PC-3 (cell line): ENCODE results near the gene ZER1. TPM values are rescaled to one million over a fixed set of nuclear protein-coding genes. Genes with fewer than 3 reads are reported as not detected.

Source experiments
- ATAC-seq: fragments of 200-7000 bp; cut with Tn5 transposase; 2 replicates; pipeline ENCODE4 v1.9.1; 2020; ENCODE audit warnings: mild to moderate bottlenecking, moderate library complexity
- Bru-seq: library from RNA; stranded (reverse); fragments of 400-500 nt; gene quantifications from one replicate; lab custom pipeline; 2021; lab: Mats Ljungman, UMichigan
- BruChase-seq, 2 experiments: library from RNA; stranded (reverse); fragments of 400-500 nt; gene quantifications; one replicate each; lab custom pipeline; 2021; lab: Mats Ljungman, UMichigan
- BruUV-seq: library from RNA; stranded (reverse); fragments of 400-500 nt; replicated peaks from 2 replicates; lab custom pipeline; 2021; lab: Mats Ljungman, UMichigan
- CTCF ChIA-PET: fragments of 300-600 bp; sonication (Branson Sonifier 250); formaldehyde crosslinking; loops from one replicate; lab custom pipeline; 2022; ENCODE audit warnings: antibody characterized with exemption; lab: Charles Lee
- POLR2A ChIA-PET: fragments of 300-600 bp; sonication (Branson Sonifier 250); formaldehyde crosslinking; loops from one replicate; lab custom pipeline; 2022; ENCODE audit warnings: antibody characterized with exemption; ENCODE audit not compliant: unreplicated experiment; lab: Charles Lee
- DNase-seq: peaks from one replicate; pipeline ENCODE4 v3.0.0-alpha.2; 2015
- H2AFZ ChIP-seq: fragments of 300-600 bp; sonication (generic); 2 replicates; pipeline ENCODE4 v1.6.0; 2016; ENCODE audit warnings: antibody characterized with exemption, low read length
- H3F3A ChIP-seq: fragments of 300-600 bp; sonication (generic); one replicate; pipeline ENCODE4 v1.6.0; 2017; ENCODE audit warnings: antibody characterized with exemption, low read length, control low read depth, mild to moderate bottlenecking; ENCODE audit not compliant: unreplicated experiment
- H3K27ac ChIP-seq: fragments of 300-600 bp; sonication (generic); 2 replicates; pipeline ENCODE4 v1.5.1; 2016; ENCODE audit warnings: mild to moderate bottlenecking, low read length
- H3K27me3 ChIP-seq: fragments of 300-600 bp; sonication (generic); 2 replicates; pipeline ENCODE4 v1.6.1; 2016; ENCODE audit warnings: low read length, mixed read lengths
- H3K36me3 ChIP-seq: fragments of 300-600 bp; sonication (generic); 2 replicates; pipeline ENCODE4 v1.6.1; 2016; ENCODE audit warnings: low read depth, mixed run types, low read length, mixed read lengths
- H3K4me1 ChIP-seq: fragments of 300-600 bp; sonication (generic); 2 replicates; pipeline ENCODE4 v1.5.1; 2016; ENCODE audit warnings: low read length; ENCODE audit not compliant: insufficient read depth
- H3K4me2 ChIP-seq: fragments of 300-600 bp; sonication (generic); 2 replicates; pipeline ENCODE4 v1.6.0; 2016; ENCODE audit warnings: low read length
- H3K4me3 ChIP-seq: fragments of 300-600 bp; sonication (generic); 2 replicates; pipeline ENCODE4 v1.5.1; 2016; ENCODE audit warnings: mild to moderate bottlenecking, low read length, mixed read lengths
- H3K79me2 ChIP-seq: fragments of 300-600 bp; sonication (generic); 2 replicates; pipeline ENCODE4 v1.6.1; 2017; ENCODE audit warnings: low read length, mixed read lengths
- H3K9ac ChIP-seq: fragments of 300-600 bp; sonication (generic); 2 replicates; pipeline ENCODE4 v1.6.0; 2016; ENCODE audit warnings: mild to moderate bottlenecking, low read length
- H3K9me2 ChIP-seq: fragments of 300-600 bp; sonication (generic); replicated peaks from 2 replicates; pipeline ENCODE4 v1.6.1; 2016; ENCODE audit warnings: mixed run types, low read length, mixed read lengths
- H3K9me3 ChIP-seq: fragments of 300-600 bp; sonication (generic); 2 replicates; pipeline ENCODE4 v1.6.1; 2016; ENCODE audit warnings: low read length, mixed read lengths
- H4K20me1 ChIP-seq: fragments of 300-600 bp; sonication (generic); 2 replicates; pipeline ENCODE4 v1.6.1; 2016; ENCODE audit warnings: low read length, mixed read lengths
- CTCF ChIP-seq: fragments of 300-600 bp; sonication (generic); conservative IDR thresholded peaks from 2 replicates; pipeline ENCODE4 v1.5.1; 2017; ENCODE audit warnings: antibody characterized with exemption, low read depth, mild to moderate bottlenecking, low read length
- EZH2 ChIP-seq: fragments of 300-600 bp; sonication (generic); IDR thresholded peaks from one replicate; pipeline ENCODE4 v1.6.1; 2017; ENCODE audit warnings: antibody characterized with exemption, mild to moderate bottlenecking, low read length; ENCODE audit not compliant: unreplicated experiment
- EZH2phosphoT487 ChIP-seq: fragments of 300-600 bp; sonication (generic); IDR thresholded peaks from 2 replicates; pipeline ENCODE4 v1.6.1; 2018; ENCODE audit warnings: mild to moderate bottlenecking, antibody characterized with exemption, low read length, borderline replicate concordance
- intact Hi-C: fragments of 100-400 bp; cut with micrococcal nuclease; formaldehyde crosslinking; loops from 2 replicates; pipeline ENCODE4 v1.9.0; 2023
- long read RNA-seq: library from polyadenylated mRNA; unstranded; transcript quantifications from one replicate; pipeline ENCODE4 v2.0.0, GENCODE V29; 2021; ENCODE audit not compliant: unreplicated experiment
- total RNA-seq: library from RNA; depleted of rRNA; stranded (reverse); fragments of >200 nt; gene quantifications from 2 replicates; pipeline ENCODE4 v1.2.3, GENCODE V29; 2014; rRNA removed

Gene ZER1
- total RNA-seq (14.8 and 20.6 TPM in 2 replicates), Bru-seq, nascent RNA (percentile 56 among the genes with signal in this experiment), BruChase-seq, experiment 1, labeled RNA remaining after a 6-hour chase (percentile 65 among the genes with signal in this experiment), BruChase-seq, experiment 2, labeled RNA remaining after a 2-hour chase (percentile 59 among the genes with signal in this experiment)
- long read RNA-seq, full-length matches to known transcripts: 33 of 95 reads
- long read RNA-seq, partial matches to known transcripts: 19 of 95 reads
- long read RNA-seq, other reads (novel, unspliced or antisense): 43 of 95 reads

GRCh38 chr9:128771745-128772519 is at the start of gene ZER1:
Gene ZER1 (minus strand): TSS chr9:128771927. CDS start chr9:128755565, 16,362 bp downstream.
- ChIA-PET CTCF (no interaction called here), POLR2A (interaction anchor here (0.7 kb wide), 1 partner anchor 48 kb away, joined by 3 read pairs; no protein-coding TSS in a partner anchor)
- peak; percentile 92 for ATAC-seq
- intact Hi-C loops: no loop called here
- no peaks in the 10 kb centered on the region for H3K9me3 ChIP-seq
- peak within 1 kb of the TSS; percentile 62 for H3K27ac ChIP-seq
- TF ChIP-seq CTCF (no peak), EZH2phosphoT487 (no peak), EZH2 (no peak)
- H3K36me3 ChIP-seq: no peaks in the 10 kb centered on the region
- H4K20me1 ChIP-seq: no peaks in the 10 kb centered on the region
- peaks cover 13% of the 10 kb centered on the region for H3K79me2 ChIP-seq
- H3K9ac ChIP-seq: peak within 1 kb of the TSS; percentile 71
- H3K27me3 ChIP-seq: no peaks in the 10 kb centered on the region
- H3F3A ChIP-seq: no peaks in the 10 kb centered on the region
- peak within 1 kb of the TSS; percentile 87 for H3K4me3 ChIP-seq
- H3K4me1 ChIP-seq: peaks cover 5% of the 10 kb centered on the region; the same call in 1 of the 2 replicates
- peak within 1 kb of the TSS; percentile 96 for H3K4me2 ChIP-seq
- peak; percentile 86 for DNase-seq
- BruUV-seq: TSS peak; percentile 96
- peak within 1 kb of the TSS; percentile 90 for H2AFZ ChIP-seq
- no peaks in the 10 kb centered on the region for H3K9me2 ChIP-seq

GRCh38 chr9:128820665-128821583 is 49.2 kb upstream of the ZER1 start:
- no peaks in the 10 kb centered on the region for H3K9me3 ChIP-seq
- POLR2A ChIA-PET: no interaction called here
- H3K27ac ChIP-seq: no peak overlapping the region
- no peak for DNase-seq
- no peaks in the 10 kb centered on the region for H3K9me2 ChIP-seq
- no TSS peak for BruUV-seq
- CTCF ChIA-PET: no interaction called here
- H3K36me3 ChIP-seq: peaks cover 9% of the 10 kb centered on the region; the same call in 1 of the 2 replicates
- H3K9ac ChIP-seq: no peak overlapping the region
- ATAC-seq: no peak
- peaks cover 4% of the 10 kb centered on the region; the same call in 1 of the 2 replicates for H3K4me1 ChIP-seq
- H3F3A ChIP-seq: no peaks in the 10 kb centered on the region
- intact Hi-C loops: no loop called here
- no peaks in the 10 kb centered on the region for H3K27me3 ChIP-seq
- H2AFZ ChIP-seq: no peak overlapping the region
- H3K79me2 ChIP-seq: 0 out of 2 replicates have a peak, but pooled peaks cover 11% of the 10 kb centered on the region
- no peak overlapping the region for H3K4me2 ChIP-seq
- H3K4me3 ChIP-seq: no peak overlapping the region
- TF ChIP-seq EZH2phosphoT487 (no peak), CTCF (no peak), EZH2 (no peak)
- no peaks in the 10 kb centered on the region for H4K20me1 ChIP-seq
